GM12878 (cell line): ENCODE measurements around the gene TULP4. TPM values are rescaled to one million over a fixed set of nuclear protein-coding genes. Genes with fewer than 3 reads are reported as not detected.

Experiments
- BHLHE40 ChIP-seq, 2 experiments: fragments of 450-650 bp in 1 of 2; IDR thresholded peaks; 2 replicates each; pipeline ENCODE4 v1.6.1; 2011 to 2017; ENCODE audit warnings: low read depth in 2 of 2, borderline replicate concordance in 1 of 2, improper control_type of control experiment in 1 of 2, low read length in 1 of 2, mild to moderate bottlenecking in 1 of 2
- CBX5 ChIP-seq: sonication (generic); IDR thresholded peaks from 2 replicates; pipeline ENCODE4 v1.6.1; 2016; ENCODE audit warnings: low read depth, moderate library complexity, mild to moderate bottlenecking, inconsistent platforms
- EP300 ChIP-seq, 2 experiments: fragments of 150-350 bp in 1 of 2; IDR thresholded peaks; 2 replicates each; pipeline ENCODE4 v1.6.1; 2011 to 2012; ENCODE audit warnings: low read depth in 2 of 2, low read length in 2 of 2, borderline replicate concordance in 1 of 2, improper control_type of control experiment in 1 of 2, inconsistent platforms in 1 of 2; ENCODE audit not compliant: control insufficient read depth in 1 of 2
- IKZF2 ChIP-seq, 2 experiments: fragments of 450-650 bp; IDR thresholded peaks; 2 replicates each; pipeline ENCODE4 v1.6.1; 2017; ENCODE audit warnings: mild to moderate bottlenecking in 2 of 2, moderate library complexity in 2 of 2
- KLF5 ChIP-seq: fragments of 450-650 bp; IDR thresholded peaks from 2 replicates; pipeline ENCODE4 v1.6.1; 2014; ENCODE audit warnings: mild to moderate bottlenecking; ENCODE audit not compliant: partially characterized antibody
- PBX3 ChIP-seq: IDR thresholded peaks from 2 replicates; pipeline ENCODE4 v1.6.1; 2011; ENCODE audit warnings: mild to moderate bottlenecking, low read depth, low read length, moderate library complexity; ENCODE audit not compliant: insufficient replicate concordance
- RELA ChIP-seq: fragments of 450-650 bp; IDR thresholded peaks from 2 replicates; pipeline ENCODE4 v1.8.0; 2014; ENCODE audit warnings: borderline replicate concordance; ENCODE audit not compliant: partially characterized antibody
- SUZ12 ChIP-seq: fragments of 200-600 bp; sonication (generic); IDR thresholded peaks from one replicate; pipeline ENCODE4 v1.6.1; 2018; ENCODE audit warnings: antibody characterized with exemption, mild to moderate bottlenecking; ENCODE audit not compliant: unreplicated experiment
- TAF1 ChIP-seq: IDR thresholded peaks from 2 replicates; pipeline ENCODE4 v1.6.1; 2011; ENCODE audit warnings: mild to moderate bottlenecking, low read depth, low read length, borderline replicate concordance
- ZNF384 ChIP-seq: IDR thresholded peaks from 2 replicates; pipeline ENCODE4 v1.6.1; 2012; ENCODE audit warnings: low read depth, mild to moderate bottlenecking, low read length, improper control_type of control experiment, borderline replicate concordance
- polyA plus RNA-seq, 11 experiments: library from polyadenylated mRNA; depleted of rRNA in 4 of 11; unstranded in 6 of 11; stranded (reverse) in 5 of 11; fragments of >200 nt; fragmentation: Nextera tagmentation in 4 of 11; fragmentation: Illumina TruSeq in 1 of 11; extraction: Ambion mirVana in 4 of 11; extraction: Trizol in 1 of 11; gene quantifications; 1 replicate in 1 of 11; 2 replicates in 10 of 11; pipeline versions ENCODE4 v1.2.1 to v1.2.3, GENCODE V29; 2011 to 2016; ENCODE audit warnings: inconsistent platforms in 2 of 11, missing spikeins in 2 of 11, low read depth in 1 of 11
- total RNA-seq, 4 experiments: library from RNA; depleted of rRNA in 3 of 4; stranded (reverse); fragments of >200 nt in 3 of 4; fragmentation: Illumina TruSeq in 1 of 4; extraction: Trizol in 1 of 4; gene quantifications; 2 replicates each; pipeline versions ENCODE4 v1.2.1 to v1.2.3, GENCODE V29; 2013 to 2021
- TF ChIP-seq, protein P1 (sequence below): fragments of 450-650 bp; IDR thresholded peaks from 2 replicates; pipeline ENCODE4 v1.6.1; 2016; ENCODE audit warnings: mild to moderate bottlenecking

TULP4 gene
- total and polyA plus RNA-seq, 10 of the 15 experiments (the other 5 are each of a cell fraction or from before 2014, with no cell fraction given), result 0.73 to 31.8 (median 14.0) TPM

GRCh38 chr6:158422629-158423238, 110.5 kb downstream of the TULP4 start (continued):
- TF ChIP-seq PBX3, result no peak
- no peak for TF ChIP-seq CBX5
- no peak for TF ChIP-seq BHLHE40 (IDR thresholded peaks at IDR 0.05; ENCODE audit: borderline replicate concordance in 1 of 2, low read depth in 2 of 2, low read length in 1 of 2)
- TF ChIP-seq, protein P1, sequence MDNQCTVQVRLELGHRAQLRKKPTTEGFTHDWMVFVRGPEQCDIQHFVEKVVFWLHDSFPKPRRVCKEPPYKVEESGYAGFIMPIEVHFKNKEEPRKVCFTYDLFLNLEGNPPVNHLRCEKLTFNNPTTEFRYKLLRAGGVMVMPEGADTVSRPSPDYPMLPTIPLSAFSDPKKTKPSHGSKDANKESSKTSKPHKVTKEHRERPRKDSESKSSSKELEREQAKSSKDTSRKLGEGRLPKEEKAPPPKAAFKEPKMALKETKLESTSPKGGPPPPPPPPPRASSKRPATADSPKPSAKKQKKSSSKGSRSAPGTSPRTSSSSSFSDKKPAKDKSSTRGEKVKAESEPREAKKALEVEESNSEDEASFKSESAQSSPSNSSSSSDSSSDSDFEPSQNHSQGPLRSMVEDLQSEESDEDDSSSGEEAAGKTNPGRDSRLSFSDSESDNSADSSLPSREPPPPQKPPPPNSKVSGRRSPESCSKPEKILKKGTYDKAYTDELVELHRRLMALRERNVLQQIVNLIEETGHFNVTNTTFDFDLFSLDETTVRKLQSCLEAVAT, result no peak
- no peak for TF ChIP-seq SUZ12
- no peak for TF ChIP-seq RELA
- TF ChIP-seq IKZF2 (IDR thresholded peaks at IDR 0.05), result no peak
- TF ChIP-seq ZNF384, result no peak
- no peak for TF ChIP-seq TAF1
- TF ChIP-seq KLF5, result no peak
- no peak for TF ChIP-seq EP300 (IDR thresholded peaks at IDR 0.05; ENCODE audit: borderline replicate concordance in 1 of 2, control insufficient read depth in 1 of 2, low read depth in 2 of 2, low read length in 2 of 2)
